Tibial nerve (tissue), 4 donors: Measurements from ENCODE around the gene ADH4. TPM values are rescaled to one million over a fixed set of nuclear protein-coding genes. Genes with fewer than 3 reads are reported as not detected.

Source experiments
- DNase-seq, 2 donors: peaks; one replicate each; pipeline ENCODE4 v3.0.0-alpha.2; 2019; ENCODE audit warnings: low spot score in 2 of 2
- H3K27ac ChIP-seq, 4 donors: fragments of 200-600 bp; sonication (generic) in 3 of 4; one replicate each; pipeline ENCODE4 v1.5.1; 2017 to 2019; ENCODE audit warnings: mild to moderate bottlenecking in 1 of 4
- H3K27me3 ChIP-seq, 2 donors: fragments of 200-600 bp; sonication (generic) in 1 of 2; one replicate each; pipeline versions ENCODE4 v1.5.1 to v1.6.0; 2017 to 2019
- H3K36me3 ChIP-seq, 3 donors: fragments of 200-600 bp; sonication (generic); one replicate each; pipeline ENCODE4 v1.5.1; 2018 to 2019
- H3K4me1 ChIP-seq, 4 donors: fragments of 200-600 bp; sonication (generic) in 3 of 4; one replicate each; pipeline ENCODE4 v1.5.1; 2017 to 2019
- H3K4me3 ChIP-seq, 4 donors: fragments of 200-600 bp; sonication (generic) in 3 of 4; one replicate each; pipeline ENCODE4 v1.5.1; 2017 to 2019; ENCODE audit warnings: mild to moderate bottlenecking in 1 of 4, moderate library complexity in 1 of 4
- H3K9me3 ChIP-seq, 4 donors: fragments of 200-600 bp; sonication (generic) in 3 of 4; one replicate each; pipeline ENCODE4 v1.5.1; 2017 to 2019
- CTCF ChIP-seq, 5 experiments: fragments of 200-600 bp in 3 of 5; fragments of 450-650 bp in 2 of 5; sonication (generic) in 3 of 5; IDR thresholded peaks; one replicate each; pipeline ENCODE4 v1.5.1; 2016 to 2019; ENCODE audit warnings: antibody characterized with exemption in 5 of 5, mild to moderate bottlenecking in 3 of 5, moderate library complexity in 2 of 5
- EP300 ChIP-seq, 2 donors: sonication (generic); formaldehyde crosslinking; IDR thresholded peaks; one replicate each; pipeline ENCODE4 v1.6.1; 2017; ENCODE audit warnings: antibody characterized with exemption in 2 of 2, mild to moderate bottlenecking in 1 of 2
- POLR2A ChIP-seq, 2 donors: fragments of 450-650 bp; IDR thresholded peaks; one replicate each; pipeline ENCODE4 v1.6.1; 2017; ENCODE audit warnings: antibody characterized with exemption in 2 of 2, mild to moderate bottlenecking in 2 of 2, moderate library complexity in 2 of 2
- WGBS, 2 donors: methylation state at CpG; one replicate each; pipeline ENCODE4 v1.1.5; 2018; 5-methylcytosine and 5-hydroxymethylcytosine counted together
- total RNA-seq, 4 donors: library from RNA; depleted of rRNA; stranded (reverse); fragments of >200 nt; gene quantifications; one replicate each; pipeline ENCODE4 v1.1.0, GENCODE V29; 2016

ADH4 gene
- total RNA-seq, 4 donors from 2014 or later: 0.42 to 5.1 (median 0.62) TPM

DNA sequence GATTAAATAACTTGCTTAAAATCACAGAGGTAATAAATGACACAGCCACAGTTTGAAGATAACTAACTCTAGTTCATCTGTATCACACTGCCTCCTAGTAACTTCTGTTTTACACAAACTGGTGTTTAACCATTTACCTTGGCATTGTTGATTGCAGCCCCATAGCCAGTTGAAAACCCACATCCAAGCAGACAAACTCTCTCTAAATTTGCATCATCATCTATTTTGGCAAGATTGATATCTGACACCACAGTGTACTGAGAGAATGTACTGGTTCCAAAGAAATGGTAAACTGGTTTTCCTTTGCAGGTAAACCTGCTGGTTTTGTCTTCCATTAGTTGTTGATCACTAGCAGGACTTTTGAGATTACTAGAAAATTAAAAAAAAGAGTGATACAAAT lies 7.8 kb downstream of the ADH4 start:
- Histone ChIP-seq H3K27ac (no peak overlapping the region), H3K27me3 (no peaks in the 10 kb centered on the region), H3K4me3 (no peak overlapping the region), H3K9me3 (no peaks in the 10 kb centered on the region), H3K36me3 (no peaks in the 10 kb centered on the region), H3K4me1 (no peaks in the 10 kb centered on the region)
- no peak for DNase-seq
- TF ChIP-seq POLR2A (IDR thresholded peaks at IDR 0.05) (no peak), EP300 (IDR thresholded peaks at IDR 0.05) (no peak), CTCF (IDR thresholded peaks at IDR 0.05) (no peak)

DNA sequence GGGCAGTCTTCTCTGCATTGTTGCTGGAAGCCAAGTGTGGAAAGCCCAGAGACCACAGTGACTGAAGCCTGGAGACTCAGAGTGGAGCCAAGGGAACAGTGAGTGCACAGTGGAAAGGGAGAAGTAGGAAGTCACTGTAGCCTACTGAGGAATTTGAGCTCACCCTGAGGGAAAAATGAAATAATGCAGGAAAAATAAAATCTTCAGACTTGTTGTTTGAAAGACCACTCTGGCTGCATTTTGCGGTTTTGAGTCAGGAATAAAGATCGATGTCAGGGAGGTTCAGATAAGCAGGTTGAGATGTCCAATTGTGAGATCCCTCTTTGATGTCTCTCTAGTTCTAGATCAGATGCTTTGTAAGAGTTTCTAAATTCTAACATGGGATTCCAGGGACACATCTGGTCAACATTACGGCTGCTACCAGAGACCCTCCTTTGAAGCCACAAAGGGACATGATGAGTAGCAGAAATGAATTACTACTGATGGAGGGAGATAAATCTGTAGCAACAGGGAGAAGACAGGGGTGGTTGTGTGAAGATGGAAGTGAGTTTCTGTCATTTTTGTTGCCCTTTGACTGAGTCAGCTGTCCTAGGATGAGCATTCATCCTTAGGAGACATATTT lies 8.4 kb downstream of the ADH4 start:
- WGBS, 2 donors: 57 to 72% methylated on average over 3 of the region's 3 CpGs
- no peak for TF ChIP-seq EP300 (IDR thresholded peaks at IDR 0.05)
- no peak for TF ChIP-seq POLR2A (IDR thresholded peaks at IDR 0.05)
- no peak for TF ChIP-seq CTCF (IDR thresholded peaks at IDR 0.05)
- Histone ChIP-seq H3K4me1 (no peaks in the 10 kb centered on the region), H3K27ac (no peak overlapping the region), H3K36me3 (no peaks in the 10 kb centered on the region), H3K9me3 (no peaks in the 10 kb centered on the region), H3K27me3 (no peaks in the 10 kb centered on the region), H3K4me3 (no peak overlapping the region)
- no peak for DNase-seq

- no peaks in the 10 kb centered on the region for H3K27me3 ChIP-seq
- H3K4me3 ChIP-seq: no peak overlapping the region
- H3K9me3 ChIP-seq: no peaks in the 10 kb centered on the region
- 95 to 99% methylated on average over 3 of the region's 3 CpGs for WGBS, 2 donors
- no peak for DNase-seq
- no peaks in the 10 kb centered on the region for H3K4me1 ChIP-seq
- H3K27ac ChIP-seq: no peak overlapping the region
- no peak for TF ChIP-seq CTCF (IDR thresholded peaks at IDR 0.05)
- no peak for TF ChIP-seq POLR2A (IDR thresholded peaks at IDR 0.05)
- no peak for TF ChIP-seq EP300 (IDR thresholded peaks at IDR 0.05)
- no peaks in the 10 kb centered on the region for H3K36me3 ChIP-seq
Observed at GRCh38 chr4:99134586-99134985, 9.5 kb downstream of the ADH4 start.

DNA sequence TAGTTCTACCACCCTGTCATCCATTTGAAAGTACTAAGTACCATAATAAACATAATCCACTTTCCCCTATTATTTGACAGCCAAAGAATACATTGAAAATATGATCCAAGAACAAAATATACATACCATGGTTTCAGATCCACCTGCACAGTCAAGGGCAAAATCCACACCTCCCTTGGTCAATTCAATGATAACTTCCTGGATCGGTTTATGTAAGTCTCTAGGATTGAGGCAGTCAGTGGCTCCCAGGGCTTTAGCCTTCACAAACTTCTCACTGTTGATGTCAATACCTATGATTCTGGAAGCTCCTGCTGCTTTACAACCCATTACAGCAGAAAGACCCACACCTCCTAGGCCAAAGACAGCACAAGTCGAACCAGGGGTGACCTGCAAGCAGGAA lies 12.7 kb downstream of the ADH4 start:
- no peaks in the 10 kb centered on the region for H3K27me3 ChIP-seq
- no peak overlapping the region for H3K27ac ChIP-seq
- WGBS, 2 donors: 39 to 59% methylated on average over 2 of the region's 2 CpGs
- H3K9me3 ChIP-seq: no peaks in the 10 kb centered on the region
- no peaks in the 10 kb centered on the region for H3K4me1 ChIP-seq
- TF ChIP-seq POLR2A (IDR thresholded peaks at IDR 0.05) (no peak), CTCF (IDR thresholded peaks at IDR 0.05) (no peak), EP300 (IDR thresholded peaks at IDR 0.05) (no peak)
- no peak overlapping the region for H3K4me3 ChIP-seq
- DNase-seq: no peak
- no peaks in the 10 kb centered on the region for H3K36me3 ChIP-seq

GRCh38 chr4:99126376-99126775 lies 17.7 kb downstream of the ADH4 start:
- Histone ChIP-seq H3K4me1 (no peaks in the 10 kb centered on the region), H3K27me3 (no peaks in the 10 kb centered on the region), H3K9me3 (no peaks in the 10 kb centered on the region), H3K27ac (no peak overlapping the region), H3K4me3 (no peak overlapping the region), H3K36me3 (no peaks in the 10 kb centered on the region)
- no peak for TF ChIP-seq POLR2A (IDR thresholded peaks at IDR 0.05)
- DNase-seq: no peak
- WGBS, 2 donors: 61 to 67% methylated on average over 1 of the region's 1 CpG

DNA sequence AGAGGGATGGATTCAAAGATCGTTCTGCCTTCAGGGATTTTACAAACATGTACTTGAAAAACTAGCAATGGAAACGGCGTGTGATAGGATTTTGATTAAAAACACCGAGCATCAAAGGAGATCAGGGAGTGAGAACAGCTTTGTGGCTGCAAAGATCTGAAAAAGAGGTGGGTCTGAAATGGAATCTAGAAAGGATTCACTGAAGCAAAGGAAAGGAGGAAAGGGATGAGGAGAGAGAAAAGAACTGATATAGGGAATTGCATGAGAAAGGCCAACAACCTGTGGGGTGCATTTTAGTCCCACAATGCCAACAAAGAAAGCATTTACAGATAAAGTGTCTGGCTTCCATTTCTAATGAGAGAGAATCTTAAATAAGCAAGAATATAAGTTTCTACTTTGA lies 23.1 kb downstream of the ADH4 start:
- Histone ChIP-seq H3K36me3 (no peaks in the 10 kb centered on the region), H3K27me3 (no peaks in the 10 kb centered on the region), H3K4me1 (no peaks in the 10 kb centered on the region), H3K4me3 (no peak overlapping the region), H3K27ac (no peak overlapping the region), H3K9me3 (no peaks in the 10 kb centered on the region)
- WGBS, 2 donors: 73 to 89% methylated on average over 4 of the region's 4 CpGs
- TF ChIP-seq CTCF (IDR thresholded peaks at IDR 0.05) (no peak), POLR2A (IDR thresholded peaks at IDR 0.05) (no peak), EP300 (IDR thresholded peaks at IDR 0.05) (no peak)
- no peak for DNase-seq
